SJCRH30 (cell line): ENCODE results near the gene CORO2B. TPM values are rescaled to one million over a fixed set of nuclear protein-coding genes. Genes with fewer than 3 reads are reported as not detected.

ENCODE experiments used
- DNase-seq, 2 experiments: peaks; one replicate each; pipeline ENCODE4 v3.0.0-alpha.2; 2015 to 2020
- H3K27ac ChIP-seq: fragments of 250-450 bp; sonication (Bioruptor Pico); 2 replicates; pipeline ENCODE4 v1.5.1; 2020; ENCODE audit warnings: mild to moderate bottlenecking, moderate library complexity
- H3K27me3 ChIP-seq: fragments of 250-450 bp; sonication (Bioruptor Pico); 2 replicates; pipeline ENCODE4 v1.5.1; 2020; ENCODE audit warnings: mild to moderate bottlenecking, moderate library complexity
- H3K36me3 ChIP-seq: fragments of 250-450 bp; sonication (Bioruptor Pico); 2 replicates; pipeline ENCODE4 v1.5.1; 2020; ENCODE audit warnings: mild to moderate bottlenecking, moderate library complexity
- H3K4me1 ChIP-seq: fragments of 250-450 bp; sonication (Bioruptor Pico); 2 replicates; pipeline ENCODE4 v1.5.1; 2020; ENCODE audit warnings: mild to moderate bottlenecking, moderate library complexity
- H3K4me3 ChIP-seq: fragments of 250-450 bp; sonication (Bioruptor Pico); 2 replicates; pipeline ENCODE4 v1.5.1; 2020; ENCODE audit warnings: mild to moderate bottlenecking, moderate library complexity
- H3K9me3 ChIP-seq: fragments of 250-450 bp; sonication (Bioruptor Pico); replicated peaks from 2 replicates; pipeline ENCODE4 v1.5.1; 2020; ENCODE audit warnings: mild to moderate bottlenecking, moderate library complexity
- total RNA-seq: library from RNA; depleted of rRNA; stranded (reverse); fragments of >200 nt; shearing (Covaris generic); gene quantifications from 2 replicates; pipeline ENCODE4 v1.2.3, GENCODE V29; 2014

The CORO2B gene
- total RNA-seq, 1 experiment from 2014 or later: not detected

- no peaks in the 10 kb centered on the region for H3K4me1 ChIP-seq
- no peak overlapping the region for H3K4me3 ChIP-seq
- no peaks in the 10 kb centered on the region for H3K36me3 ChIP-seq
- DNase-seq: no peak
- no peak overlapping the region for H3K27ac ChIP-seq
- H3K9me3 ChIP-seq: no peaks in the 10 kb centered on the region
- H3K27me3 ChIP-seq: peaks cover 17% of the 10 kb centered on the region; the same call in 1 of the 2 replicates
Observed at GRCh38 chr15:68626283-68626682, 47.5 kb downstream of the CORO2B start.

GRCh38 chr15:68626739-68627138, 47.9 kb downstream of the CORO2B start:
- no peaks in the 10 kb centered on the region for H3K36me3 ChIP-seq
- H3K27me3 ChIP-seq: peaks cover 19% of the 10 kb centered on the region; the same call in 1 of the 2 replicates
- DNase-seq: no peak
- no peak overlapping the region for H3K4me3 ChIP-seq
- H3K4me1 ChIP-seq: no peaks in the 10 kb centered on the region
- H3K9me3 ChIP-seq: no peaks in the 10 kb centered on the region
- no peak overlapping the region for H3K27ac ChIP-seq

GRCh38 chr15:68627476-68627875, 48.7 kb downstream of the CORO2B start:
- Histone ChIP-seq H3K4me3 (no peak overlapping the region), H3K27ac (no peak overlapping the region), H3K9me3 (no peaks in the 10 kb centered on the region), H3K27me3 (peaks cover 19% of the 10 kb centered on the region; the same call in 1 of the 2 replicates), H3K4me1 (no peaks in the 10 kb centered on the region), H3K36me3 (no peaks in the 10 kb centered on the region)
- no peak for DNase-seq

GRCh38 chr15:68627995-68628394, 49.2 kb downstream of the CORO2B start:
- no peak for DNase-seq
- H3K4me1 ChIP-seq: no peaks in the 10 kb centered on the region
- H3K9me3 ChIP-seq: no peaks in the 10 kb centered on the region
- H3K4me3 ChIP-seq: no peak overlapping the region
- H3K27me3 ChIP-seq: peaks cover 19% of the 10 kb centered on the region; the same call in 1 of the 2 replicates
- no peak overlapping the region for H3K27ac ChIP-seq
- no peaks in the 10 kb centered on the region for H3K36me3 ChIP-seq

- no peaks in the 10 kb centered on the region for H3K4me1 ChIP-seq
- H3K36me3 ChIP-seq: no peaks in the 10 kb centered on the region
- DNase-seq: no peak
- peaks cover 16% of the 10 kb centered on the region; the same call in 1 of the 2 replicates for H3K27me3 ChIP-seq
- H3K4me3 ChIP-seq: no peak overlapping the region
- no peak overlapping the region for H3K27ac ChIP-seq
- H3K9me3 ChIP-seq: no peaks in the 10 kb centered on the region
Observed at GRCh38 chr15:68629519-68630210, 50.9 kb downstream of the CORO2B start.

GRCh38 chr15:68630211-68630555, 51.4 kb downstream of the CORO2B start:
- Histone ChIP-seq H3K4me3 (no peak overlapping the region), H3K27ac (no peak overlapping the region), H3K4me1 (no peaks in the 10 kb centered on the region), H3K27me3 (peaks cover 16% of the 10 kb centered on the region; the same call in 1 of the 2 replicates), H3K9me3 (no peaks in the 10 kb centered on the region), H3K36me3 (no peaks in the 10 kb centered on the region)
- DNase-seq: no peak

- H3K27ac ChIP-seq: no peak overlapping the region
- DNase-seq: no peak
- no peaks in the 10 kb centered on the region for H3K36me3 ChIP-seq
- H3K27me3 ChIP-seq: peaks cover 16% of the 10 kb centered on the region; the same call in 1 of the 2 replicates
- H3K4me1 ChIP-seq: no peaks in the 10 kb centered on the region
- H3K9me3 ChIP-seq: no peaks in the 10 kb centered on the region
- H3K4me3 ChIP-seq: no peak overlapping the region
Observed at GRCh38 chr15:68630836-68631235, 52.0 kb downstream of the CORO2B start.

GRCh38 chr15:68631601-68632051, 52.8 kb downstream of the CORO2B start:
- H3K4me1 ChIP-seq: no peaks in the 10 kb centered on the region
- no peak for DNase-seq
- H3K9me3 ChIP-seq: no peaks in the 10 kb centered on the region

GRCh38 chr15:68632101-68632500, 53.3 kb downstream of the CORO2B start:
- no peak for DNase-seq
- no peak overlapping the region for H3K4me3 ChIP-seq
- no peak overlapping the region for H3K27ac ChIP-seq
- no peaks in the 10 kb centered on the region for H3K9me3 ChIP-seq
- peaks cover 17% of the 10 kb centered on the region; the same call in 1 of the 2 replicates for H3K27me3 ChIP-seq
- no peaks in the 10 kb centered on the region for H3K4me1 ChIP-seq
- H3K36me3 ChIP-seq: no peaks in the 10 kb centered on the region

More at GRCh38 chr15:68631601-68632051, 52.8 kb downstream of the CORO2B start:
- Histone ChIP-seq H3K36me3 (no peaks in the 10 kb centered on the region), H3K4me3 (no peak overlapping the region), H3K27ac (no peak overlapping the region), H3K27me3 (peaks cover 20% of the 10 kb centered on the region; the same call in 1 of the 2 replicates)

- H3K4me3 ChIP-seq: no peak overlapping the region
- no peak overlapping the region for H3K27ac ChIP-seq
- H3K36me3 ChIP-seq: no peaks in the 10 kb centered on the region
- no peaks in the 10 kb centered on the region for H3K4me1 ChIP-seq
- peaks cover 17% of the 10 kb centered on the region; the same call in 1 of the 2 replicates for H3K27me3 ChIP-seq
- H3K9me3 ChIP-seq: no peaks in the 10 kb centered on the region
- no peak for DNase-seq
Observed at GRCh38 chr15:68633231-68634121, 54.7 kb downstream of the CORO2B start.

GRCh38 chr15:68634122-68634482, 55.3 kb downstream of the CORO2B start:
- Histone ChIP-seq H3K4me3 (no peak overlapping the region), H3K36me3 (no peaks in the 10 kb centered on the region), H3K4me1 (no peaks in the 10 kb centered on the region), H3K27me3 (peaks cover 19% of the 10 kb centered on the region; the same call in 1 of the 2 replicates), H3K27ac (no peak overlapping the region), H3K9me3 (no peaks in the 10 kb centered on the region)
- no peak for DNase-seq

GRCh38 chr15:68634531-68634930, 55.7 kb downstream of the CORO2B start:
- Histone ChIP-seq H3K9me3 (no peaks in the 10 kb centered on the region), H3K27me3 (peaks cover 19% of the 10 kb centered on the region; the same call in 1 of the 2 replicates), H3K4me1 (no peaks in the 10 kb centered on the region), H3K4me3 (no peak overlapping the region), H3K27ac (no peak overlapping the region), H3K36me3 (no peaks in the 10 kb centered on the region)
- DNase-seq: no peak

GRCh38 chr15:68635141-68635540, 56.3 kb downstream of the CORO2B start:
- peaks cover 19% of the 10 kb centered on the region; the same call in 1 of the 2 replicates for H3K27me3 ChIP-seq
- no peaks in the 10 kb centered on the region for H3K9me3 ChIP-seq
- H3K4me1 ChIP-seq: no peaks in the 10 kb centered on the region
- no peak overlapping the region for H3K27ac ChIP-seq
- H3K36me3 ChIP-seq: no peaks in the 10 kb centered on the region
- DNase-seq: no peak
- H3K4me3 ChIP-seq: no peak overlapping the region

GRCh38 chr15:68636256-68636655, 57.5 kb downstream of the CORO2B start:
- Histone ChIP-seq H3K9me3 (no peaks in the 10 kb centered on the region), H3K4me3 (no peak overlapping the region), H3K27ac (no peak overlapping the region), H3K36me3 (no peaks in the 10 kb centered on the region), H3K4me1 (no peaks in the 10 kb centered on the region), H3K27me3 (peaks cover 13% of the 10 kb centered on the region; the same call in 1 of the 2 replicates)
- DNase-seq: no peak
